Panc1 (cell line): ENCODE results near the gene TMEM222. TPM values are rescaled to one million over a fixed set of nuclear protein-coding genes. Genes with fewer than 3 reads are reported as not detected.

Source experiments
- ATAC-seq: fragments of 200-7000 bp; cut with Tn5 transposase; 2 replicates; pipeline ENCODE4 v1.9.1; 2020; ENCODE audit warnings: mild to moderate bottlenecking, moderate library complexity
- BruUV-seq: library from RNA; stranded (reverse); fragments of 400-500 nt; replicated peaks from 2 replicates; lab custom pipeline; 2021; lab: Mats Ljungman, UMichigan
- CTCF ChIA-PET: fragments of 300-600 bp; sonication (Branson Sonifier 250); formaldehyde crosslinking; loops from one replicate; lab custom pipeline; 2022; ENCODE audit warnings: antibody characterized with exemption; lab: Charles Lee
- POLR2A ChIA-PET: fragments of 300-600 bp; sonication (Branson Sonifier 250); formaldehyde crosslinking; loops from one replicate; lab custom pipeline; 2022; ENCODE audit warnings: antibody characterized with exemption; lab: Charles Lee
- DNase-seq: peaks from one replicate; pipeline ENCODE4 v3.0.0-alpha.2; 2010; ENCODE audit warnings: low read depth, low spot score
- H3K27ac ChIP-seq: 2 replicates; pipeline ENCODE4 v1.5.1; 2011; ENCODE audit warnings: mild to moderate bottlenecking, low read length, inconsistent platforms
- H3K27me3 ChIP-seq: fragments of 200-500 bp; sonication (Bioruptor generic); 2 replicates; pipeline ENCODE4 v1.6.0; 2014; ENCODE audit warnings: low read length, inconsistent platforms; ENCODE audit not compliant: control insufficient read depth, insufficient read depth
- H3K36me3 ChIP-seq: fragments of 200-500 bp; sonication (Bioruptor generic); 2 replicates; pipeline ENCODE4 v1.5.1; 2014; ENCODE audit warnings: inconsistent platforms, mild to moderate bottlenecking, low read length, moderate library complexity; ENCODE audit not compliant: control insufficient read depth, insufficient read depth
- H3K4me1 ChIP-seq: 2 replicates; pipeline ENCODE4 v1.5.1; 2011; ENCODE audit warnings: inconsistent platforms, mild to moderate bottlenecking, low read length, moderate library complexity; ENCODE audit not compliant: control insufficient read depth, insufficient read depth
- H3K4me3 ChIP-seq, 2 experiments: 2 replicates each; pipeline ENCODE4 v1.5.1; 2011 to 2012; ENCODE audit warnings: low read depth in 2 of 2, low read length in 2 of 2, mild to moderate bottlenecking in 2 of 2, inconsistent platforms in 1 of 2, moderate library complexity in 1 of 2
- H3K9me3 ChIP-seq: fragments of 200-500 bp; sonication (Bioruptor generic); 2 replicates; pipeline ENCODE4 v1.5.1; 2014; ENCODE audit warnings: low read depth, mild to moderate bottlenecking, inconsistent platforms, low read length, moderate library complexity; ENCODE audit not compliant: control insufficient read depth, insufficient read depth
- POLR2AphosphoS5 ChIP-seq: IDR thresholded peaks from 2 replicates; pipeline ENCODE4 v1.6.1; 2012; ENCODE audit warnings: mild to moderate bottlenecking, low read depth, low read length, moderate library complexity
- SIN3A ChIP-seq: IDR thresholded peaks from 2 replicates; pipeline ENCODE4 v1.6.1; 2012; ENCODE audit warnings: low read depth, mild to moderate bottlenecking, low read length, moderate library complexity, borderline replicate concordance; ENCODE audit not compliant: insufficient read depth
- TCF7L2 ChIP-seq: IDR thresholded peaks from 2 replicates; pipeline ENCODE4 v1.6.1; 2011; ENCODE audit warnings: mild to moderate bottlenecking, low read depth, low read length, inconsistent platforms
- in situ Hi-C: cut with HindIII; loops from 2 replicates; pipeline ENCODE4 v1.10.0; 2016; ENCODE audit warnings: low sequenced_read_pairs, low pct_unique_long_range_greater_than_20kb
- intact Hi-C: fragments of 100-400 bp; cut with micrococcal nuclease; formaldehyde crosslinking; loops from one replicate; pipeline ENCODE4 v1.10.0; 2022; ENCODE audit not compliant: unreplicated experiment
- total RNA-seq: library from RNA; stranded (reverse); gene quantifications from one replicate; pipeline ENCODE4 v1.2.1, GENCODE V29; 2021; ENCODE audit not compliant: unreplicated experiment
- TF ChIP-seq, protein P1 (sequence below): fragments of 450-650 bp; IDR thresholded peaks from 2 replicates; pipeline ENCODE4 v1.5.1; 2017; ENCODE audit warnings: mild to moderate bottlenecking
- TF ChIP-seq, protein P2 (sequence below), 2 experiments: IDR thresholded peaks; 2 replicates each; pipeline ENCODE4 v1.6.1; 2011 to 2012; ENCODE audit warnings: low read depth in 2 of 2, control low read depth in 1 of 2, low read length in 1 of 2, mild to moderate bottlenecking in 1 of 2, moderate library complexity in 1 of 2; ENCODE audit not compliant: insufficient read depth in 1 of 2

The TMEM222 gene
- total RNA-seq, 1 experiment from 2014 or later: 55.3 TPM

DNA sequence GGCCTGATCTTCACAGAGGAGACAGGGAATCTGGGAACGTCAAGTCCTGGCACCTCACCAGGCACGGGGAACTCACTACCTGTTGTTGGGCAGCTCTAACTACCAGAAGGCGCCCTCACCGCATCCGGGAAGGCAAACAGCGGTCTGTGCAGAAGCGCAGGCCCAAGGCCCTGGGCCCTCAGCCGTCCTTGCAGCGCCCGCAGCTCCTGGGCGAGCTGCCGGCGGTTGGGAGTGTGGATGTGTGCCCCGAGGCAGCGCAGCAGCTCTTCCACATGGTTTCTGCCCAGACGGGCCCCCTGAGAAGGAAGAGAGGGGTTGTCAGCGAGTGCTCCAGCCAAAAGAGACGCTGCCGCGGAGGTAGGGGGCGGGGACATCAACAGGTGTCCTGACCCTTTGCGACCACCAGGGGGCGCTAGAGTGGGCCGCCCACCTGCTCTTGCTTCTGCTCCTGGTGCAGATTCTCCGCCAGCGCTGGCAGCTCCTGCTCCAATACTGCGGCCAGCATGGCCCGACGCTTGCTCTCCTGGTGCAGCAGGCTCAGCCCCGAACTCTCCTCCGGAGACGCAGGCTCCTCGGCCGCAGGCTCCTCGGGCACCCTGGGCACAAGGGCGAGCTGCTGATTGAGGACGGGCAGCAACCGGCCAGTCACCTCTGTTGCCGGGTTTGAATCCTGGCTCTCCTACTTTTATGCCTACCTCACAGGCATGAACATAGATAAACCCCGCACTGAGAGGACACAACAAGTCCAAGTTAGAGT, 35.5 kb downstream of the TMEM222 start:
- Histone ChIP-seq H3K4me3 (no peak overlapping the region), H3K27me3 (no peaks in the 10 kb centered on the region), H3K9me3 (no peaks in the 10 kb centered on the region), H3K27ac (no peak overlapping the region), H3K36me3 (no peaks in the 10 kb centered on the region; the same call in 1 of the 2 replicates), H3K4me1 (no peaks in the 10 kb centered on the region)
- intact Hi-C loops (no loop called here), in situ Hi-C loops (no loop called here)
- DNase-seq: no peak
- TF ChIP-seq POLR2AphosphoS5 (no peak), SIN3A (no peak), TCF7L2 (no peak)
- TF ChIP-seq, protein P1, sequence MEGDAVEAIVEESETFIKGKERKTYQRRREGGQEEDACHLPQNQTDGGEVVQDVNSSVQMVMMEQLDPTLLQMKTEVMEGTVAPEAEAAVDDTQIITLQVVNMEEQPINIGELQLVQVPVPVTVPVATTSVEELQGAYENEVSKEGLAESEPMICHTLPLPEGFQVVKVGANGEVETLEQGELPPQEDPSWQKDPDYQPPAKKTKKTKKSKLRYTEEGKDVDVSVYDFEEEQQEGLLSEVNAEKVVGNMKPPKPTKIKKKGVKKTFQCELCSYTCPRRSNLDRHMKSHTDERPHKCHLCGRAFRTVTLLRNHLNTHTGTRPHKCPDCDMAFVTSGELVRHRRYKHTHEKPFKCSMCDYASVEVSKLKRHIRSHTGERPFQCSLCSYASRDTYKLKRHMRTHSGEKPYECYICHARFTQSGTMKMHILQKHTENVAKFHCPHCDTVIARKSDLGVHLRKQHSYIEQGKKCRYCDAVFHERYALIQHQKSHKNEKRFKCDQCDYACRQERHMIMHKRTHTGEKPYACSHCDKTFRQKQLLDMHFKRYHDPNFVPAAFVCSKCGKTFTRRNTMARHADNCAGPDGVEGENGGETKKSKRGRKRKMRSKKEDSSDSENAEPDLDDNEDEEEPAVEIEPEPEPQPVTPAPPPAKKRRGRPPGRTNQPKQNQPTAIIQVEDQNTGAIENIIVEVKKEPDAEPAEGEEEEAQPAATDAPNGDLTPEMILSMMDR: peak; percentile 97
- TF ChIP-seq, protein P2, sequence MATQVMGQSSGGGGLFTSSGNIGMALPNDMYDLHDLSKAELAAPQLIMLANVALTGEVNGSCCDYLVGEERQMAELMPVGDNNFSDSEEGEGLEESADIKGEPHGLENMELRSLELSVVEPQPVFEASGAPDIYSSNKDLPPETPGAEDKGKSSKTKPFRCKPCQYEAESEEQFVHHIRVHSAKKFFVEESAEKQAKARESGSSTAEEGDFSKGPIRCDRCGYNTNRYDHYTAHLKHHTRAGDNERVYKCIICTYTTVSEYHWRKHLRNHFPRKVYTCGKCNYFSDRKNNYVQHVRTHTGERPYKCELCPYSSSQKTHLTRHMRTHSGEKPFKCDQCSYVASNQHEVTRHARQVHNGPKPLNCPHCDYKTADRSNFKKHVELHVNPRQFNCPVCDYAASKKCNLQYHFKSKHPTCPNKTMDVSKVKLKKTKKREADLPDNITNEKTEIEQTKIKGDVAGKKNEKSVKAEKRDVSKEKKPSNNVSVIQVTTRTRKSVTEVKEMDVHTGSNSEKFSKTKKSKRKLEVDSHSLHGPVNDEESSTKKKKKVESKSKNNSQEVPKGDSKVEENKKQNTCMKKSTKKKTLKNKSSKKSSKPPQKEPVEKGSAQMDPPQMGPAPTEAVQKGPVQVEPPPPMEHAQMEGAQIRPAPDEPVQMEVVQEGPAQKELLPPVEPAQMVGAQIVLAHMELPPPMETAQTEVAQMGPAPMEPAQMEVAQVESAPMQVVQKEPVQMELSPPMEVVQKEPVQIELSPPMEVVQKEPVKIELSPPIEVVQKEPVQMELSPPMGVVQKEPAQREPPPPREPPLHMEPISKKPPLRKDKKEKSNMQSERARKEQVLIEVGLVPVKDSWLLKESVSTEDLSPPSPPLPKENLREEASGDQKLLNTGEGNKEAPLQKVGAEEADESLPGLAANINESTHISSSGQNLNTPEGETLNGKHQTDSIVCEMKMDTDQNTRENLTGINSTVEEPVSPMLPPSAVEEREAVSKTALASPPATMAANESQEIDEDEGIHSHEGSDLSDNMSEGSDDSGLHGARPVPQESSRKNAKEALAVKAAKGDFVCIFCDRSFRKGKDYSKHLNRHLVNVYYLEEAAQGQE (IDR thresholded peaks at IDR 0.05; ENCODE audit: insufficient read depth in 1 of 2, low read depth in 2 of 2, low read length in 1 of 2): 0 out of 4 replicates have a peak, but pooled peaks of 1 of the 2 experiments have one; percentile 12
- CTCF ChIA-PET: interaction anchor here (0.5 to 2.2 kb wide), 6 partner anchors 9 to 411 kb away, joined by 3 to 12 read pairs (median 6); partner anchors contain the start of gene MAP3K6
- peak; percentile 83 for ATAC-seq
- no TSS peak for BruUV-seq
- POLR2A ChIA-PET: no interaction called here

DNA sequence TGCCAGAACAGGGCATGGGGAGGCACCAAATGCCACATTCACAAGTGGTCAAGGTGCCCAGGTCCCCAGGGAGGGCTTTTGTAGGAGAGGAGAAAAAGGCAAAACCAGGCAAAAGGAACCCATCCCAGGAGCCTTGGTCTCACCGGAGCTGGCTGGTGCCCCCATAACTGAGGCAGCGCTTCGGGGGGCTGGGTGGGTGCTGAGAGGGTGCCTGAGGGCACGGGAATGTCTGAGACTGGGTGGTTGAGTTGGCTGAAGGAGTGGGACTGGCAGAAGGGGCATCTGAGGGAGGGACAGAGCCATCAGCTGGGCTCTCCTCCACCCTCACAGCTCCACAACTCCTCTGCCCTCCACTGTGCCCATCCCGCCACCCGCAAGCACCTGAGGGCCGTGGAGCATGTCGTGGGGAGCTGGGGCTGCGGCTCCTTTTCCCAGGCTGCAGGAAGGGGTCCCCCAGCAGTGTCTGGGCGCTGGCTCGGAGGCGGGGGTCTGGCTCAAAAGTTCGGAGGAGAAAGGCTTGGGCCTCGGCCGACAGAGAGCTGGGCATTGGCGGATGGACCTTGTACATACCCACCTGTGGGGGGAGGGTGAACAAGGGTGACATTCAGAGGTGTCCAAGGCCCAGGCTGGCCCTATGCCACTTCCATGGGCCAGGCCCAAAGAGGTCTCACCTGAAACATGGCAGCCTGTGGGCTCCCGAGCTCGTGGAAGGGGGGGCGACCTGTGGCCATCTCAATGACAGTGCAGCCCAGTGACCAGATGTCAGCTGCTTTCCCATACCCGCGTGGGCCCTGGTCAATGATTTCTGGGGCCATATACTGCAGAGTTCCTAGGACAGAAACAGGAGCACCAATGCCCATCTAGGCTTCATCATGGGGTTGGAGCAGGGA, 36.3 kb downstream of the TMEM222 start:
- peak; percentile 6; the same call in 1 of the 2 replicates for ATAC-seq
- DNase-seq: no peak
- Histone ChIP-seq H3K9me3 (no peaks in the 10 kb centered on the region), H3K36me3 (no peaks in the 10 kb centered on the region; the same call in 1 of the 2 replicates), H3K27ac (no peak overlapping the region), H3K4me3 (no peak overlapping the region), H3K4me1 (no peaks in the 10 kb centered on the region), H3K27me3 (no peaks in the 10 kb centered on the region)
- in situ Hi-C loops (no loop called here), intact Hi-C loops (no loop called here)
- CTCF ChIA-PET: interaction anchor here (0.5 to 2.2 kb wide), 6 partner anchors 8 to 194 kb away, joined by 3 to 11 read pairs (median 5); partner anchors contain the start of gene MAP3K6
- POLR2A ChIA-PET: no interaction called here
- no TSS peak for BruUV-seq
- TF ChIP-seq SIN3A (no peak), TCF7L2 (no peak), POLR2AphosphoS5 (no peak)
- TF ChIP-seq, protein P1: no peak
- TF ChIP-seq, protein P2 (IDR thresholded peaks at IDR 0.05; ENCODE audit: insufficient read depth in 1 of 2, low read depth in 2 of 2, low read length in 1 of 2): no peak
